Motor neuron (in vitro differentiated cells): Measurements from ENCODE around the gene RUNX2. TPM values are rescaled to one million over a fixed set of nuclear protein-coding genes. Genes with fewer than 3 reads are reported as not detected.

Source experiments
- ATAC-seq, 8 experiments: fragments of 200-7000 bp; cut with Tn5 transposase; replicated peaks in 6 of 8; 2 replicates each; pipeline ENCODE4 v1.8.0; 2021; ENCODE audit warnings: mild to moderate bottlenecking in 8 of 8, moderate library complexity in 8 of 8
- H3K27ac ChIP-seq, 2 donors: fragments of 250-450 bp; sonication (Bioruptor Pico); 2 replicates each; pipeline ENCODE4 v1.9.0; 2021; ENCODE audit warnings: antibody characterized with exemption in 2 of 2, mild to moderate bottlenecking in 2 of 2, moderate library complexity in 1 of 2
- H3K4me1 ChIP-seq, 2 donors: fragments of 250-450 bp; sonication (Bioruptor Pico); replicated peaks in 1 of 2; 2 replicates each; pipeline ENCODE4 v1.6.1; 2021; ENCODE audit warnings: antibody characterized with exemption in 2 of 2, mild to moderate bottlenecking in 2 of 2, moderate library complexity in 1 of 2
- H3K4me3 ChIP-seq, 5 donors: fragments of 250-450 bp; sonication (Bioruptor Pico); 2 replicates each; pipeline ENCODE4 v1.9.0; 2021; ENCODE audit warnings: antibody characterized with exemption in 5 of 5, mild to moderate bottlenecking in 5 of 5, moderate library complexity in 4 of 5
- WGBS, 10 experiments: fragments of 450-650 bp; shearing (Covaris generic); methylation state at CpG; one replicate each; pipeline ENCODE4 v1.0.0; 2022; 5-methylcytosine and 5-hydroxymethylcytosine counted together
- in situ Hi-C, 9 experiments: fragments of 400-800 bp; cut with MboI; loops; one replicate each; pipeline ENCODE4 v1.15.0; 2021; ENCODE audit warnings: low sequenced_read_pairs in 9 of 9, low pct_unique_long_range_greater_than_20kb in 2 of 9; ENCODE audit not compliant: unreplicated experiment in 9 of 9
- total RNA-seq, 8 experiments: library from RNA; unstranded; fragments of 300-600 nt; gene quantifications; 2 replicates each; pipeline versions ENCODE4 v1.2.3 to v1.2.4, GENCODE V29; 2022

The RUNX2 gene
- total RNA-seq, 8 experiments from 2014 or later = 0.46 to 7.8 (median 1.8) TPM

GRCh38 chr6:45366534-45366933 lies 38.4 kb downstream of the RUNX2 start:
- no peak for ATAC-seq
- 83 to 100% (median 100%) methylated on average over 1 of the region's 1 CpG; no CpG with 5 or more reads in 2 of the 10 experiments for WGBS, 10 experiments
- Histone ChIP-seq H3K4me3 (no peak overlapping the region), H3K27ac (no peak overlapping the region), H3K4me1 (no peaks in the 10 kb centered on the region)
- in situ Hi-C loops = no loop called here

- Histone ChIP-seq H3K4me1 (no peaks in the 10 kb centered on the region), H3K27ac (no peak overlapping the region), H3K4me3 (no peak overlapping the region)
- ATAC-seq = no peak
- in situ Hi-C loops = no loop called here
Measured at GRCh38 chr6:45367999-45368398, 39.9 kb downstream of the RUNX2 start.

- in situ Hi-C loops = no loop called here
- no peaks in the 10 kb centered on the region for H3K4me1 ChIP-seq
- no peak for ATAC-seq
- H3K27ac ChIP-seq = no peak overlapping the region
- no peak overlapping the region for H3K4me3 ChIP-seq
- WGBS, 10 experiments = 86 to 100% (median 100%) methylated on average over 1 of the region's 1 CpG; no CpG with 5 or more reads in 3 of the 10 experiments
Measured at GRCh38 chr6:45369870-45370269, 41.7 kb downstream of the RUNX2 start.

- Histone ChIP-seq H3K4me3 (no peak overlapping the region), H3K27ac (no peak overlapping the region), H3K4me1 (peaks cover 6 to 8% of the 10 kb centered on the region in 2 donors)
- in situ Hi-C loops = no loop called here
- ATAC-seq = no peak
- WGBS, 10 experiments = 83 to 100% (median 100%) methylated on average over 1 to 3 of the region's 3 CpGs
Measured at GRCh38 chr6:45371924-45372573, 43.9 kb downstream of the RUNX2 start.

- Histone ChIP-seq H3K4me1 (peaks cover 6 to 12% of the 10 kb centered on the region in 2 donors), H3K4me3 (no peak overlapping the region), H3K27ac (no peak overlapping the region)
- in situ Hi-C loops = loop anchor here in 2 of 9 experiments (25.0 kb wide), 2 partner anchors 337 to 537 kb away; no protein-coding TSS in a partner anchor
- ATAC-seq = no peak
- WGBS, 10 experiments = 70 to 100% (median 86%) methylated on average over 1 to 3 of the region's 3 CpGs
Measured at GRCh38 chr6:45375449-45375848, 47.3 kb downstream of the RUNX2 start.

- peaks cover 6 to 12% of the 10 kb centered on the region in 2 donors for H3K4me1 ChIP-seq
- peak overlapping the region in 1 of 2 donors; percentile 97 for H3K27ac ChIP-seq
- in situ Hi-C loops = loop anchor here in 2 of 9 experiments (25.0 kb wide), 2 partner anchors 336 to 536 kb away; no protein-coding TSS in a partner anchor
- 8 to 43% (median 13%) methylated on average over 2 to 11 of the region's 11 CpGs; no CpG with 5 or more reads in 1 of the 10 experiments for WGBS, 10 experiments
- peak overlapping the region; percentile 60 to 76 (median 70) for H3K4me3 ChIP-seq
- no peak for ATAC-seq
Measured at GRCh38 chr6:45376310-45377042, 48.3 kb downstream of the RUNX2 start.

- no peak for ATAC-seq
- in situ Hi-C loops = loop anchor here in 2 of 9 experiments (25.0 kb wide), 2 partner anchors 335 to 535 kb away; no protein-coding TSS in a partner anchor
- Histone ChIP-seq H3K4me3 (peak overlapping the region; percentile 60 to 76 (median 70)), H3K27ac (peak overlapping the region; percentile 95 to 97), H3K4me1 (peaks cover 6 to 12% of the 10 kb centered on the region in 2 donors)
- 0 to 14% (median 0%) methylated on average over 1 to 6 of the region's 21 CpGs; no CpG with 5 or more reads in 1 of the 10 experiments for whole genome bisulfite sequencing, 10 experiments
Measured at GRCh38 chr6:45377043-45377553, 49.0 kb downstream of the RUNX2 start.

GRCh38 chr6:45377554-45378333 lies 49.6 kb downstream of the RUNX2 start, which contains the start of gene SUPT3H:
TSS of gene SUPT3H (minus strand) at chr6:45377934.
- Histone ChIP-seq H3K27ac (peak within 1 kb of the TSS; percentile 95 to 97), H3K4me1 (peaks cover 6 to 12% of the 10 kb centered on the region in 2 donors), H3K4me3 (peak within 1 kb of the TSS; percentile 60 to 76 (median 70))
- ATAC-seq = peak; percentile 88 to 92 (median 90)
- 0 to 2% (median 0%) methylated on average over 1 to 9 of the region's 75 CpGs; no CpG with 5 or more reads in 5 of the 10 experiments for WGBS, 10 experiments
- in situ Hi-C loops = loop anchor here in 2 of 9 experiments (25.0 kb wide), 2 partner anchors 335 to 535 kb away; no protein-coding TSS in a partner anchor

- ATAC-seq = peak; percentile 30 to 51 (median 43)
- WGBS, 10 experiments = 1 to 19% (median 4%) methylated on average over 5 to 19 of the region's 21 CpGs
- H3K4me1 ChIP-seq = peaks cover 6 to 12% of the 10 kb centered on the region in 2 donors
- peak overlapping the region; percentile 89 to 97 for H3K27ac ChIP-seq
- in situ Hi-C loops = loop anchor here in 2 of 9 experiments (25.0 kb wide), 2 partner anchors 334 to 534 kb away; no protein-coding TSS in a partner anchor
- peak overlapping the region; percentile 60 to 76 (median 70) for H3K4me3 ChIP-seq
Measured at GRCh38 chr6:45378334-45378926, 50.3 kb downstream of the RUNX2 start.

- Histone ChIP-seq H3K27ac (no peak overlapping the region), H3K4me3 (no peak overlapping the region), H3K4me1 (peaks cover 0 to 4% of the 10 kb centered on the region in 2 donors)
- in situ Hi-C loops = loop anchor here in 2 of 9 experiments (25.0 kb wide), 2 partner anchors 330 to 530 kb away; no protein-coding TSS in a partner anchor
- ATAC-seq = no peak
- WGBS, 10 experiments = 60 to 100% (median 100%) methylated on average over 1 to 2 of the region's 2 CpGs; no CpG with 5 or more reads in 1 of the 10 experiments
Measured at GRCh38 chr6:45382391-45382790, 54.3 kb downstream of the RUNX2 start.

GRCh38 chr6:45386501-45386900 lies 58.4 kb downstream of the RUNX2 start:
- WGBS, 10 experiments = 72 to 96% (median 84%) methylated on average over 1 to 3 of the region's 3 CpGs; no CpG with 5 or more reads in 1 of the 10 experiments
- no peaks in the 10 kb centered on the region for H3K4me1 ChIP-seq
- no peak for ATAC-seq
- in situ Hi-C loops = loop anchor here in 2 of 9 experiments (25.0 kb wide), 2 partner anchors 326 to 526 kb away; no protein-coding TSS in a partner anchor
- H3K27ac ChIP-seq = no peak overlapping the region
- H3K4me3 ChIP-seq = no peak overlapping the region

GRCh38 chr6:45387236-45387635 lies 59.1 kb downstream of the RUNX2 start:
- in situ Hi-C loops = loop anchor here in 2 of 9 experiments (25.0 kb wide), 2 partner anchors 325 to 525 kb away; no protein-coding TSS in a partner anchor
- H3K4me3 ChIP-seq = no peak overlapping the region
- no peak for ATAC-seq
- H3K27ac ChIP-seq = no peak overlapping the region
- 35 to 100% (median 83%) methylated on average over 1 to 5 of the region's 5 CpGs; no CpG with 5 or more reads in 1 of the 10 experiments for WGBS, 10 experiments
- H3K4me1 ChIP-seq = no peaks in the 10 kb centered on the region
